Endothelial cell of hepatic sinusoid (primary cell): ENCODE measurements around the gene PAGR1.
"Not testable (repeated sequence)": the region's sequence is repeated elsewhere in the genome, so short reads cannot be mapped to it uniquely, and the experiment has no call there.

ENCODE experiments used
- in situ Hi-C: cut with HindIII; loops from 2 replicates; pipeline ENCODE4 v1.10.0; 2017; ENCODE audit warnings: low sequenced_read_pairs

The PAGR1 gene

DNA sequence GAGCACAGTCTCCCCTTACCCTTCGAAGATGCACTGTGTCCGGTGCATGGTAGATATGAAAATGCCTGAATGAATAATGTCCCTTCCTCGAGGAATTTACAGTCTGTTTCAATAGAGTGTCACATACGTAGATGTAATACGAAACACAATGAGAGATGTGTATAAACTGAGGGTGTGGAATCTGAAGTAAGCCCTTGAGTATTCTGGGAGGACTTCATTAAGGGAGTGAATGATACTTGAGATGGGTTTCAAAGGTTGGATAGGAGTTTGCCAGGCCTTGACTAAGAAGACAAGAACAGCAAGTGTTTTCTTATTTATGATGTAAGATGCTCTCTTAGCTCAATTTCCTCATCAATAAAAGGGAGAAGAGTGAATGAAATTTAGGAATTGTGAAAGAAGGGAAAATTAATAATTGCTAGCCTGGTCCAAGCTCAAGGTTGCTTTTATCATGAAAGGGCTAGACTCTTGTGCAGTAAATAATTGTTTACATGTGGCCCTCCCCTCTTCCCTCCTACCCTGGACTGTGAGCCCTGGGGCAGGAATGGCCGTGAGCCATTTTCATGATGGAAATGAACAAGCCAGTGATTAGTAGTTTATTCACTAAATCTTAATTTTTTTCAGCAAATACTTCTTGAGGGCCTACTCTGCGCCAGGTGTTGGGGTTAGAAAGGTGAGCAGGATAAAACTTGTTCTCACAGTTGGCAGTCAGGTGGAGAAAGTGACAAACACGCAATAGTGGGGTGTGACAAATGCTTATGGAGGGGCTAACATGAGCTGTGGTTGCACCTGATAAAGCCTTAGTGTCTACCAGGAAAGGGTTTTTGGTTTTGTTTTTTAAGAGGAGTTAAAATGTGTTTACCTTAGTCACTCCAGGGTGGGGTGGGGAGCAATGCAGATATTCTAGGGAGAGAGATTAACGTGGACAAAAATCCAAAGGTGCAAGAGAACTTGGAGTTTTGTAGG, 23.8 kb upstream of the PAGR1 start:
- in situ Hi-C loops = no loop called here

DNA sequence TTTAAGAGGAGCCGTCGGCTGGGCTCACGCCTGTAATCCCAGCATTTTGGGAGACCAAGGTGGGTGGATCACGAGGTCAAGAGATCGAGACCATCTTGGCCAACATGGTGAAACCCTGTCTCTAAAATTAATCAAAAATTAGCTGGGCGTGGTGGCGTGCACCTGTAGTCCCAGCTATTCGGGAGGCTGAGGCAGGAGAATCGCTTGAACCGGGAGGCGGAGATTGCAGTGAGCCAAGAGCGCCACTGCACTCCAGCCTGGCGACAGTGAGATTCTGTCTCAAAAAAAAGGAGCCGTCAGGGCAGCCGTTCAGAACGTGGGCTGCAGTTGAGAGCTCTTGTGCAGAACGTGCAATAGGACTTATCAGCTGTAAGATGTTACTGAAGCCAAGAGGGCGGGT, 22.8 kb upstream of the PAGR1 start:
- in situ Hi-C loops = not testable (repeated sequence)

DNA sequence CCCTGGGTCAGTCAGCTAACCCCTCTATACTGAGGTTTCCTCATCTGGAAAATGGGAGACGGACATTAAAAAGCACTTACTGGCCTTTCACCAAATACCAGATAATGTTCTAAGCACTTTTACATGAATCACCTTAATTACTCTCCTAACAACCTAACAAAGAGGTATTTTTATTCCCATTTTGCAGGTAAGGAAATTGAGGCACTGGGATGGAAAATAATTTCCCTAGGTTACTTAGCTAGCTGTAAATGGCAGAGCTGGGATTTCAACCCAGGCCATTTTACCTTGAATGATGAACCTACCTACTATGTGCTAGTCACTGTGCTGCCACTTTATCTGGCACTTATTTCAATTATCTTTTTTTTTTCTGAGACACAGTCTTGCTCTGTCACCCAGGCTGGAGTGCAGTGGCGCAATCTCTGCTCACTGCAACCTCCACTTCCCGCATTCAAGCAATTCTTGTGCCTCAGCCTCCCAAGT, 21.7 kb upstream of the PAGR1 start:
- in situ Hi-C loops = no loop called here

DNA sequence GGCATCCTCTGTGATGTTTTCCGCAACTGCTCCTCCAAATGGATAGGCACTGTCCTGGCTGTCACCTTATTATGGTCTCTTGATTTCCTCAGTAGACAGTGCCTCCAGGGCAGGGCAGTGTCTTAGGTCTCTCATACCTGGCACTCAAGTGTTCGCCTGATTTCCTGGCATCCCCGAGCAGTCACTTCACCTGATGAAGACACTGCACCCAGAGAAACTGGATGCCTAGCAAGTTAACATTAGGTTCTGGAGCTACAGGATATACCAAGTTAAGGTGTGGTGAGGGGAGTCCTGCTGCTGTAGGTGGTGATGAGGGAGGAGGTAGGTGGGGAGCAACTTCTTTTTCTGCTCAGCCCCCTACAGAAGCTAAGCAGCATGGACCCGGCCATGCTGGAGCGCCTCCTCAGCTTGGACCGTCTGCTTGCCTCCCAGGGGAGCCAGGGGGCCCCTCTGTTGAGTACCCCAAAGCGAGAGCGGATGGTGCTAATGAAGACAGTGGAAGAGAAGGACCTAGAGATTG, 13.5 kb upstream of the PAGR1 start:
- in situ Hi-C loops = loop anchor here (10.0 kb wide), 2 partner anchors 62 to 172 kb away; partner anchors contain the start of genes CDIPT and TAOK2

DNA sequence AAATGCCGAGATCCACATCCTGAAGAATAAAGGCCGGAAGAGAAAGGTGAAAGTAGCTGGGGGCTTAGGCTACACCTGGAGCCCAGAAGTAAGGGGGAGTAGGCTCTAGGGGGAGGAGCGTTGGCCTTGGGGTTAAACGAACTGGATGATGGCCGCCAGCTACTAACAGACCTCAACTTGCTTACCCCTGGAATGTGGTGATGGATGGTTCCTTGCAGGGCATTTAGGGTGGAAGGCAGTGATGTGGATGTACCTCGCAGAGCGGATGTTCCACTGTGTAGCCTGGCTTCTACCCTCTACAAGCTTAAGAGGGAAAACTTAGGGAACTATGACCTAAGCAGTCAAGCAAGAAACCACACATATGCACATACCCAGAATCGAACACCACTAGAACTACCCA, 11.9 kb upstream of the PAGR1 start:
- in situ Hi-C loops = loop anchor here (10.0 kb wide), 2 partner anchors 61 to 171 kb away; partner anchors contain the start of genes CDIPT and TAOK2

DNA sequence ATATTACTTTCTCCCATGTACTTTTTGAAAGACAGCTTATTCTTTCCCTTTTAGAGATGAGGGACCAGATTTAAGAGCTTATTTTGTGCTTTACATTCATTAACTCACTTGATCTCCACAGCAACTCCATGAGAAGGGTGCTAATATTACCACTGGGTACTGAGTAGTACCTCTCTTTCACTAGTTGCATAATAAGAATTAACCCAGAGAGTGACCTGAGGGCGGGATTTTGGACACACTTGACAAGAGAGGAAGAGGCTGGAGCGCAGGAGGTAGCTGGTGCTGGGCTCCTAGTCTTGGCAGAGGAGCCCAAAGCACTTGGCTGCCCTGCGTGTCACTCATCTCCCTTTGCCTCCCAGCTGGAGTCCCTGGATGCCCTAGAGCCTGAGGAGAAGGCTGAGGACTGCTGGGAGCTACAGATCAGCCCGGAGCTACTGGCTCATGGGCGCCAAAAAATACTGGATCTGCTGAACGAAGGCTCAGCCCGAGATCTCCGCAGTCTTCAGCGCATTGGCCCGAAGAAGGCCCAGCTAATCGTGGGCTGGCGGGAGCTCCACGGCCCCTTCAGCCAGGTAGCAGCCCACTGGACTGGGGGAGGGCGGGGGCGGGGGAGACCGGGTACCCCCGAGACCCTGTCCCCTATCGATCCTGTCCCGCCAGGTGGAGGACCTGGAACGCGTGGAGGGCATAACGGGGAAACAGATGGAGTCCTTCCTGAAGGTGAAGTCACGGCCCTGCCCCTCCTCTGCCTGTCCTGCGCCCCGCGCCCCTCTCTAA, 11.3 kb upstream of the PAGR1 start:
- in situ Hi-C loops = loop anchor here (10.0 kb wide), 2 partner anchors 60 to 170 kb away; partner anchors contain the start of genes CDIPT and TAOK2

DNA sequence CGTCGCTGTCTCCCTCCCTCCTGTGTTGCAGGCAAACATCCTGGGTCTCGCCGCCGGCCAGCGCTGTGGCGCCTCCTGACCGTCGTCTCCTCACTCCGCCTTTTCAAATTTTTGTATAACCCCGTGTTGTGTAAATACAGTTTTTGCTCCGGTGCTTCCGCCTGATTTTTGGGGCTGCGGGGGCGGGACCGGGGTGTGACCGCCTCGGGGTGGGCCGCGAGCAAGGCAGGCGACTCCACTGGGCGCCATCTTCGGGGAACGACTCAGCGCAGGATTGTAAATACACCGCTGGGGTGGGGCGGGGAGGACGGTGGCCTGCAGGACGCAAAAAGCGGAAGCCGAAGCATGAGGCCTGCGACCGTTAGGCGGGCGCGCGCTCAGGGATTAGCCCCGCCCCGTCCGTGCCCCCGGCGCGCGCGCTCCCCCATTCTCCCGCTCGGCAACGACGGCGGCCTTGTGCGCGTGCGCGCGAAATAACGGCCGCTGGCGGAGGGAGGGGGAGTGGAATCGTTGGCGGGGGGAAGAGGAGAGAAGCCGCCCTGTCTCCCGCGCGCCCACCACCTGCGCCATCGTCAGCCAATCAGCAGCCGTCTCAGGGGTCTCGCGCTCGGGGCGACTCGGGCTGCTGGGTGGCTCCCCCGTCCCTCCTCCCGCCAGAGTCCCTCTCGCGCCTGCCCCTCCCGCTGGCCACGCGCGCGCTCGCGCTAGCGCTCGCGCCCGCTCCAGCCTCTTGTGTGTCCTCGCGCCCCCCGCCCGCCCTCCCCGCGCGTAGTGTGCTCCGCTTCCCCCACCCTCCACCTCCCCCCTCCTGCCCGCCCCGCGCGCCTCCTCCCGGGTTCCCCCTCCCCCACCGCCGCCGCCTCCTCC, 10.5 kb upstream of the PAGR1 start:
- in situ Hi-C loops = loop anchor here (10.0 kb wide), 2 partner anchors 59 to 169 kb away; partner anchors contain the start of genes CDIPT and TAOK2

DNA sequence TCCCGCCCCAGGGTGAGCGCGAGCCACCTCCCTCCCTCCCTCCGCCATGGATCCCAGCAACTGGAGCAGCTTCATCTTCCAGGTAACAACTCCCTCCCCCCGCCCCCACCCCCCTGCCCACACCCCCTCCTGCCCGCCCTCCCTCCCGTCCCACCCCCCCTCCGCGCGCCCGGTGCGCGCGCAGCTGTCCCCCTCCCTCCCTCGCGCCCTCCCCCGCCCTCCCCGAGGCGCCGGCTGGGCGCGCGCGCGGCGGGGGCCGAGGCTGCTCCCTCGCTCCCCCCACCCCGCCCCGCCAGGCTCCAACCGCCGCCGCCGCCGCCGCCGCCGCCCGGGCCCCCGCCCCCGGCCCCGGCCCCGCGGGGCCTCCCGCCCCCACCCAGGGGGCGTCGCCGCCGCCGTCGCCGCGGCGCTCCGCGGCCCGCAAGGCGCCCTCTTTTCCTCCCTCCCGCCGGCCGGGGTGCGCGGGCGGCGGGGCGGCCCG, 9.8 kb upstream of the PAGR1 start, which contains the start of gene MAZ:
MAZ (plus strand) TSS at position 431 of the 481 bp plus-strand sequence. CDS start 173 bp downstream, outside the sequence.
- in situ Hi-C loops = loop anchor here (10.0 kb wide), 2 partner anchors 59 to 169 kb away; partner anchors contain the start of genes CDIPT and TAOK2

DNA sequence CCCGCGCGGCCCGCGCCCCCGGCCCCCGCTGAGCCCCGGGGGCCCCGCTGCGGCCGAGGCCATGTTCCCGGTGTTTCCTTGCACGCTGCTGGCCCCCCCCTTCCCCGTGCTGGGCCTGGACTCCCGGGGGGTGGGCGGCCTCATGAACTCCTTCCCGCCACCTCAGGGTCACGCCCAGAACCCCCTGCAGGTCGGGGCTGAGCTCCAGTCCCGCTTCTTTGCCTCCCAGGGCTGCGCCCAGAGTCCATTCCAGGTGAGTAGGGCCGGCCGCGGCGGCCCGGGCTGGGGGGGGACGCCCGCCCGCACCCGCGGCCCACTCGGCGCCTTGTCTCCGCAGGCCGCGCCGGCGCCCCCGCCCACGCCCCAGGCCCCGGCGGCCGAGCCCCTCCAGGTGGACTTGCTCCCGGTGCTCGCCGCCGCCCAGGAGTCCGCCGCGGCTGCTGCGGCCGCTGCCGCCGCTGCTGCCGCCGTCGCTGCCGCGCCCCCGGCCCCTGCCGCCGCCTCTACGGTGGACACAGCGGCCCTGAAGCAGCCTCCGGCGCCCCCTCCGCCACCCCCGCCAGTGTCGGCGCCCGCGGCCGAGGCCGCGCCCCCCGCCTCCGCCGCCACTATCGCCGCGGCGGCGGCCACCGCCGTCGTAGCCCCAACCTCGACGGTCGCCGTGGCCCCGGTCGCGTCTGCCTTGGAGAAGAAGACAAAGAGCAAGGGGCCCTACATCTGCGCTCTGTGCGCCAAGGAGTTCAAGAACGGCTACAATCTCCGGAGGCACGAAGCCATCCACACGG, 9.1 kb upstream of the PAGR1 start:
- in situ Hi-C loops = loop anchor here (10.0 kb wide), 2 partner anchors 58 to 168 kb away; partner anchors contain the start of genes CDIPT and TAOK2

DNA sequence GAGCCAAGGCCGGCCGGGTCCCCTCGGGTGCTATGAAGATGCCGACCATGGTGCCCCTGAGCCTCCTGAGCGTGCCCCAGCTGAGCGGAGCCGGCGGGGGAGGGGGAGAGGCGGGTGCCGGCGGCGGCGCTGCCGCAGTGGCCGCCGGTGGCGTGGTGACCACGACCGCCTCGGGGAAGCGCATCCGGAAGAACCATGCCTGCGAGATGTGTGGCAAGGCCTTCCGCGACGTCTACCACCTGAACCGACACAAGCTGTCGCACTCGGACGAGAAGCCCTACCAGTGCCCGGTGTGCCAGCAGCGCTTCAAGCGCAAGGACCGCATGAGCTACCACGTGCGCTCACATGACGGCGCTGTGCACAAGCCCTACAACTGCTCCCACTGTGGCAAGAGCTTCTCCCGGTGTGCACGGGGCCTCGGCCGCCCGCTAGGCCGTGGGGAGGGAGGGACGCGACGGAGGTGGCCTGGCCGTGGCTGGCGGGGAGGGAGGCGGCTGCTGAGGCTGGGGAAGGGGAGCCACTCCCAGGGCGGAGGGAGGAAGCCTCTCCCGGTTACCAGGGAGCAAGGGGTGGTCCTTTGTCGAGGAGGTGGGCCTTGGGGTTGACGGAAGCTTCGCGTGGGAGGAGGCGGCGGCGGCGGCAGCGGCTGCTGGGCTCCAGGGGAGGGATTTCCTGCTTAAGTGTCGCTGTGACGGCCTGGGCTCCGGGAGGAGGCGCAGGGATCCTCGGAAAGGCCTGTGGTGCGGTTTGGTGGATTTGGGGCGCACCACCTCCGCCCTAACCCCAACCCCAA, 8.3 kb upstream of the PAGR1 start:
- in situ Hi-C loops = loop anchor here (10.0 kb wide), 2 partner anchors 57 to 167 kb away; partner anchors contain the start of genes CDIPT and TAOK2

DNA sequence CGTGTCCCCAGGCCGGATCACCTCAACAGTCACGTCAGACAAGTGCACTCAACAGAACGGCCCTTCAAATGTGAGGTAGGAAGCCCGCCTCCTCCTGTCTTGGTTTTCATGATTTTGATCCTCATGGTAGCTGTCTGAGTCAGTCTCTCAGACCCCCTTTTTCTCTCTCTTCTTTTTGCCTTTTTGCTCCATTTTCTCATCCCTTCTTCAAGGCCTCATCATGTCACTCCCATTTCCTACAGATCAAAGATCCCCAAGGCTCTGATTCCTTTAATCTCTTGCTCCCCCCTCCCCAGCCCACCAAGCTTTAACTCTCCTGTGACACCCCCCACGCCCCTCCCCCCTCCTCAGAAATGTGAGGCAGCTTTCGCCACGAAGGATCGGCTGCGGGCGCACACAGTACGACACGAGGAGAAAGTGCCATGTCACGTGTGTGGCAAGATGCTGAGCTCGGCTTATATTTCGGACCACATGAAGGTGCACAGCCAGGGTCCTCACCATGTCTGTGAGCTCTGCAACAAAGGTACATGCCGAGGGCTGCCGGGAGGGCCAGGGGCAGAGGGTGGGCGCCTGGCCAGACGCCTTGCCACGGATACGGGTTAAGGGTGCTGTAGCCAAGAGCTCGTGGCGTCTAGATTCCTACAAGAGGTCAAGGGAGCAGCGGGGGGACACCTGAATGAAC, 7.6 kb upstream of the PAGR1 start:
- in situ Hi-C loops = loop anchor here (10.0 kb wide), 2 partner anchors 56 to 166 kb away; partner anchors contain the start of genes CDIPT and TAOK2

DNA sequence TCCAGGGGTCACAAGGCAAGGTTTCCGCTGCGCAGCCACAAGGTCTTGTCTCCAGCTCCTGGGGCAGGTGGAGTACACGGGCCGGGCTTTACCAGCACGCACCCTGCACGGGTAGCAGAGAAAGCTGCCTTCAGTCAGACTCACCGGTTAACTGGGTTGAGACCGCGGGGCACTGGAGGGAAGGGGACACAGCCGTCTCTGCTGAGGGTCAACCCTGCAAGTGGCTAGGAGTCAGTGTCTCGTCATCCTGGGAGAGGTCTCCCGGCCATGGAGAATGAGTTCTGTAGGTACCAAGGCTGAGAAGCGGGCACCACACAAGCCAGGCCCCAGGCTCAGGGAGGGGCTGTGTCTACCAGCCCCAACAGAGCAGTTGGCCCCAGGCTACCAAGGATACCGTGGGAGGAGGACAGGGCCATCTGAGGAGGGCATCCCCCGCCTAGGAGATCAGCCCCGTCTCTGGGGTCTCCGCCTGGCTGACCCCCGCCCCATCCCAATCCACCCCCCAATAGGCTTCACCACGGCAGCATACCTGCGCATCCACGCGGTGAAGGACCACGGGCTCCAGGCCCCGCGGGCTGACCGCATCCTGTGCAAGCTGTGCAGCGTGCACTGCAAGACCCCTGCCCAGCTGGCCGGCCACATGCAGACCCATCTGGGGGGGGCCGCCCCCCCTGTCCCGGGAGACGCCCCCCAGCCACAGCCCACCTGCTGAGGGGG, 6.8 kb upstream of the PAGR1 start:
- in situ Hi-C loops = loop anchor here (10.0 kb wide), 2 partner anchors 56 to 166 kb away; partner anchors contain the start of genes CDIPT and TAOK2

DNA sequence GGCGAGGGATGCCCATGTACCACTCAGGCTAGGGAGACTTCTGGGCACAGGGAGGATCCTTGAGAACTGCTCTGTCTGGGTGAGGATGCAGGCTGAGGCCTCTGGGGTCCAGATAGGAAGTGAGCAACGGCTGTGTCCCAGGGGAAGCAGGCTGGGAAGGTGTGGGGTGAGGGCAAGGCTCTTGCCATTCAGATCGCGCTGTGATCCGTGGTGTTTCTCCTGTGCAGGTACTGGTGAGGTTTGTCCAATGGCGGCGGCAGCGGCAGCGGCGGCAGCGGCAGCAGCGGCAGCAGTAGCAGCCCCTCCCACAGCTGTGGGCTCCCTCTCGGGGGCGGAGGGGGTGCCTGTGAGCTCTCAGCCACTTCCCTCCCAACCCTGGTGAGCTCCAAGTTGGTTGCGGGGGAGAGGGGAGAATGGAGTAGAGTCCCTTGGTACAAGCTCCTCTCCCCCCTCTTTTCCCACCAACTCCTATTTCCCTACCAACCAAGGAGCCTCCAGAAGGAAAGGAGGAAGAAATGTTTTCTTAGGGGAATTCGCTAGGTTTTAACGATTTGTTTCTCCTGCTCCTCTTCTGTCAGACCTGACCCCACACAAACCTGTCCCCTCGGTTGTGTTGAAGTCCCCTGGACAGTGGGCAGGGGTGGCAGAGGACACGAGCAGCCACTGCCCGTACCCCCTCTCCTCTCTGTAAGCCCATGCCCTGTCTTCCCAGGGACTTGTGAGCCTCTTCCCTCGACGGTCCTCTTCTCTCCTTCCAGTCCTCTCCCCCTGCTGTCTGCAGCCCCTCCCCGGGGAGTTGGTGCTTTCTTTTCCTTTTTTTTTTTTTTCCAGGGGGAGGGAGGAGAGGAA, 5.9 kb upstream of the PAGR1 start:
- in situ Hi-C loops = loop anchor here (10.0 kb wide), 2 partner anchors 55 to 165 kb away; partner anchors contain the start of genes CDIPT and TAOK2

DNA sequence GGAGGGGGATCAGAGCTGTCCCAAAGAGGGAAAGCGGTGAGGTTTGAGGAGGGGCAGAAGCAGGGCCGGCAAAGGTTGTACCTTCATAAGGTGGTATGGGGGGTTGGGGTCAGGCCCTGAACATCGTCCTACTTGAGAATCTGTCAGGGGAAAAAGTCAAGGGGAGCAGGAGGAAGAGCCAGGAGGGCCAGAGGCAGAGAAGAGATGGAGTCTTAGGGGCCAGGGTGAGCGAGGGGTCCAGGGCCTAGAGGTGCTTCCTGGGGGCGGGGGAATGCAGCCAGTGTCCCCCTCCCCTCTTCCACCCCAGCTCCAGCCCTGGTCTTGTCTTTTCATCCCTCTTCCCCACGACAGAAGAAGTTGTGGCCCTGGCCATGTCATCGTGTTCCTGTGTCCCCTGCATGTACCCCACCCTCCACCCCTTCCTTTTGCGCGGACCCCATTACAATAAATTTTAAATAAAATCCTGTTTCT, 5.2 kb upstream of the PAGR1 start:
- in situ Hi-C loops = no loop called here

DNA sequence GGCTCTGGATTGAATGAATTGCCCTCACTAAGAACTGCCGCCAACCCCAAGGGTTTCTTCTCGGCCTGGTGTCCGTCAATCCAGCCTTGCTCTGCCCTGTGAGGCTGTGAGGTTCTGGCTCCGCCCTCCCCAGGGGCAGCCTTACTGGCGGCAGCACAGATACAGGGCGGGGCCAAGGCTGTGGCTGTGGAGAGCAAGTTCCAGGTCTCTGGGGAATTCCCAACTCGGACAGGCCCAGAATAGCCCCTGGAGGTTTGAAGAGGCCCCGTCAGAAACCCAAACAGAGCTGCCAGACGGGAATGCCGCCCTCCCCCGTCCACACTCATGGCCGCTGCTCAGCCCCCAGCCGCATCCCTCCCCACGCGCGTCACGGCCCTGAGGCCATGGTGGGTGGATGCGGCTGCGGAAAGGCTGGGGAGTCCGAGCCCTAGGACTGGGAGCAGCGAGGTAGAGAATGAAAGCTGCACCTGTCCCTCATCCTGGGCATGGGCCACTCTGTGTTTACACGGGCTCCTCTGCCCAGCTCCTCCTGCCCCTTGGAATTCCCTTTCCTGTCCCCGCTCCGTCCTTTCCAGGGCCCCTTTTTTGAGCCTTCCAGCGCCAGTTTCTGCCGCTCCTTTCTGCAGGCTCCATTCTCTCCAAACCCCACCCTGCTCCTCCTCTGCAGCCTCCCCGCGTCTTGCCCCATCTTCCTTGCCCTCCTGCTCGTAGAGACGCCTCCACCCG, 4.6 kb upstream of the PAGR1 start:
- in situ Hi-C loops = no loop called here
